Measurements from ENCODE around the gene NAALAD2.
"Not testable (repeated sequence)": the region's sequence is repeated elsewhere in the genome, so short reads cannot be mapped to it uniquely, and the experiment has no call there.

GRCh38 chr11:90167704-90168103, 33.2 kb downstream of the NAALAD2 start:
- TF ChIP-seq, protein P1, sequence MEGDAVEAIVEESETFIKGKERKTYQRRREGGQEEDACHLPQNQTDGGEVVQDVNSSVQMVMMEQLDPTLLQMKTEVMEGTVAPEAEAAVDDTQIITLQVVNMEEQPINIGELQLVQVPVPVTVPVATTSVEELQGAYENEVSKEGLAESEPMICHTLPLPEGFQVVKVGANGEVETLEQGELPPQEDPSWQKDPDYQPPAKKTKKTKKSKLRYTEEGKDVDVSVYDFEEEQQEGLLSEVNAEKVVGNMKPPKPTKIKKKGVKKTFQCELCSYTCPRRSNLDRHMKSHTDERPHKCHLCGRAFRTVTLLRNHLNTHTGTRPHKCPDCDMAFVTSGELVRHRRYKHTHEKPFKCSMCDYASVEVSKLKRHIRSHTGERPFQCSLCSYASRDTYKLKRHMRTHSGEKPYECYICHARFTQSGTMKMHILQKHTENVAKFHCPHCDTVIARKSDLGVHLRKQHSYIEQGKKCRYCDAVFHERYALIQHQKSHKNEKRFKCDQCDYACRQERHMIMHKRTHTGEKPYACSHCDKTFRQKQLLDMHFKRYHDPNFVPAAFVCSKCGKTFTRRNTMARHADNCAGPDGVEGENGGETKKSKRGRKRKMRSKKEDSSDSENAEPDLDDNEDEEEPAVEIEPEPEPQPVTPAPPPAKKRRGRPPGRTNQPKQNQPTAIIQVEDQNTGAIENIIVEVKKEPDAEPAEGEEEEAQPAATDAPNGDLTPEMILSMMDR (IDR thresholded peaks at IDR 0.05), result not testable (repeated sequence)
- TF ChIP-seq POLR2A (IDR thresholded peaks at IDR 0.05), result not testable (repeated sequence)

All from lower leg skin (tissue), 3 donors.